ENCODE measurements around the gene KDM5B.

- no peak for TF ChIP-seq CTCF (IDR thresholded peaks at IDR 0.05)
- no peak for TF ChIP-seq POLR2A (IDR thresholded peaks at IDR 0.05)
These were observed 105.0 kb downstream of the KDM5B start for GRCh38 chr1:202703191-202703590.

Data from body of pancreas (tissue), 4 donors.